HFF-Myc (cell line): ENCODE results near the gene SCN5A.

Source experiments
- DNase-seq: peaks from one replicate; pipeline ENCODE4 v3.0.0-alpha.2; 2011; ENCODE audit warnings: low read depth; ENCODE audit errors: extremely low read depth
- H3K4me3 ChIP-seq: replicated peaks from 2 replicates; pipeline ENCODE4 v1.5.1; 2011; ENCODE audit warnings: low read depth, mild to moderate bottlenecking, control low read depth, low read length
- TF ChIP-seq, protein P1 (sequence below): IDR thresholded peaks from 2 replicates; pipeline ENCODE4 v1.5.1; 2012; ENCODE audit warnings: mild to moderate bottlenecking, low read depth, low read length, control low read depth; ENCODE audit errors: missing control alignments

SCN5A gene

DNA sequence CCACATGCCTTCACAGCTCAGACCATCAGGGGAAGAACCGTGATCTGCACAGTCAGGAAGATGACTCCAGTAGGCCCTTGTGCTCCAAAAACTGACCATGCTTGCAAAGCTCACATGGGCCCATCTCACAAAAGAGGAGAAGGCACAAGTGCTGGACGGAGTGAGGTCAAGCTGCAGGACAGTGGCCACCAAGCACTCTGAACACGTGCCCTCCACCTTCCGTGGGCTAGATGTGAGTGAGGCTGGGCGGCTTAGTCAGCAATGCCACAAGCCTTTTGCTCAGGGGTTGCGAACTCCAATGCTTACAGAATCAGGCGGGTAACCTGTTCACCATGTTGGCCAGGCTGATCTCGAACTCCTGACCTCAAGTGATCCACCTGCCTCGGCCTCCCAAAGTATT is 70.9 kb downstream of the SCN5A start:
- H3K4me3 ChIP-seq = no peak overlapping the region
- DNase-seq = no peak
- TF ChIP-seq, protein P1, sequence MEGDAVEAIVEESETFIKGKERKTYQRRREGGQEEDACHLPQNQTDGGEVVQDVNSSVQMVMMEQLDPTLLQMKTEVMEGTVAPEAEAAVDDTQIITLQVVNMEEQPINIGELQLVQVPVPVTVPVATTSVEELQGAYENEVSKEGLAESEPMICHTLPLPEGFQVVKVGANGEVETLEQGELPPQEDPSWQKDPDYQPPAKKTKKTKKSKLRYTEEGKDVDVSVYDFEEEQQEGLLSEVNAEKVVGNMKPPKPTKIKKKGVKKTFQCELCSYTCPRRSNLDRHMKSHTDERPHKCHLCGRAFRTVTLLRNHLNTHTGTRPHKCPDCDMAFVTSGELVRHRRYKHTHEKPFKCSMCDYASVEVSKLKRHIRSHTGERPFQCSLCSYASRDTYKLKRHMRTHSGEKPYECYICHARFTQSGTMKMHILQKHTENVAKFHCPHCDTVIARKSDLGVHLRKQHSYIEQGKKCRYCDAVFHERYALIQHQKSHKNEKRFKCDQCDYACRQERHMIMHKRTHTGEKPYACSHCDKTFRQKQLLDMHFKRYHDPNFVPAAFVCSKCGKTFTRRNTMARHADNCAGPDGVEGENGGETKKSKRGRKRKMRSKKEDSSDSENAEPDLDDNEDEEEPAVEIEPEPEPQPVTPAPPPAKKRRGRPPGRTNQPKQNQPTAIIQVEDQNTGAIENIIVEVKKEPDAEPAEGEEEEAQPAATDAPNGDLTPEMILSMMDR = no peak

- TF ChIP-seq, protein P1 = no peak
- no peak for DNase-seq
- H3K4me3 ChIP-seq = no peak overlapping the region
Measured at GRCh38 chr3:38578081-38578475, 71.4 kb downstream of the SCN5A start.

DNA sequence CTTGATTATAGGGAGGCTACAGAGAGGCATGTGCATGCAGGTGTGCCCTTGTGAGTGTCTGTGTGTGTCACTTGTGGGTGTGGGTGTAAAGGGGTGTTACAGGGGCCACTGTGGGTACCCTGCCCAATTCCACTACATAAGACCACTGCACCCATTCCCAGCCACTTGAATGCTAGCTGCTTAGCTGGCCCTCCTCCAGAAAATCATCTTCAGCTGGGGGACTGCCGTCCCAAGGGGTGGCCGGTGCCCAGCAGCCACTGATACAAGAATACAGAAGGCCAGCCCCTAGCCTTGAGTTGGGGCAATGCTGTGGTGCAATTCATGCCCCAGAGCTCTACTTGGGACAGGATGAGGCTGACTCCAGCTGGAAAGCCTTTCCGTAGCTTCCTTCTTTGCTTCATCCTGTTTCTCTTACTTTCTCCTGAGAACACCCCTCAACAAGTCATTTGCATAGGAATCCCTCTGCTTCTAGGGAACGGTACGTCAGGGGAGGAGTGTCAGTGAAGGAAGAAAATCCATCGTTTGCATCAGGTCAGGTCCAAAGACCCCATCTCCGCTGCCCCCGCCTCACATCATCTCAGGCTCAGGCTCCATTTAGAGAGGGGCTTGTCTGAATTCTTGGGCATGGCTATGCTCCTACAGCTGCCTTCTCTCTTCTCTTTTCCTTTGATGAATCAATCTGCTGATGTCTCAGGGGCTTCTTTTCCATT is 72.0 kb downstream of the SCN5A start:
- H3K4me3 ChIP-seq = no peak overlapping the region
- TF ChIP-seq, protein P1 = no peak
- no peak for DNase-seq

DNA sequence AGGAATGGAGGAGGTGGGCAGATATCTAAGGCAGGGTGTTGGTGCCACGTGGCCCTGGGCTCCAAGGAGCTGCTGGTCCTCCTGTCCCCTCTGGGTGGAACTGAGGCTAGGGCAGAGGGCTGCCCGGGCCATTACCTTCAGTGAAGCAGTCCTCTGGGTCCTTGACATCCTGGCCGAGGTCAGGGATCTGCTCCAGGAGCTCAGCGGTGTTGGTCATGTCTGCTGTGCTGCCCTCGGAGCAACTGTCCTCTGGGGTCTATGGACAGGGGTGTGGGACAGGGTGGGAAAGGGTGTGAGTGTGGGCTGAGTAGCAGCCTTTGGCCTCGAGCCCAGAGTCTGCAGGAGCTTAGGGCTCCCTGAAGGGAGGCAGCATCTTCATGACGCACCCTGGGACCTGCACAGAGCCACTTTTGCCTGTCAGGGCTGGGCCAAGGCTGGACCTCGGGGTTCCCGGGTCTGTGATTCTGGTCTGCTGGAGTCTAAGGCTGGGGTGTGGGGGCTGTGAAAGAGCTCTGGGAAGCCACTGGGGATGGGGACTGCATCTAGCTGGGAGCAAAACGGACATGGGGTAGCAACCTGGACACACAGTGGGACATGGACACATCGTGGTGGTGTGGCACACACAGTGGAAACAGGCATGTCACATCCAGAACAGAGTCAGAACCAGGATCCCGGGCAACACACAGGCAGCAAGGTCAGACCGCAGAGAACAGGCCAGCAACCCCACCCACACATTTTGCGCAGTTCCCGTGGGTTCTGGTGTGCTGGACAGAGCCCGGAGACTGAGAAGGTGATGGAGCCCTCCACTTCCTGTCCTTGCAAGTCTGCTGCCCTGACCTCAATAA is 72.7 kb downstream of the SCN5A start:
- TF ChIP-seq, protein P1 = no peak
- no peak overlapping the region for H3K4me3 ChIP-seq
- DNase-seq = no peak

DNA sequence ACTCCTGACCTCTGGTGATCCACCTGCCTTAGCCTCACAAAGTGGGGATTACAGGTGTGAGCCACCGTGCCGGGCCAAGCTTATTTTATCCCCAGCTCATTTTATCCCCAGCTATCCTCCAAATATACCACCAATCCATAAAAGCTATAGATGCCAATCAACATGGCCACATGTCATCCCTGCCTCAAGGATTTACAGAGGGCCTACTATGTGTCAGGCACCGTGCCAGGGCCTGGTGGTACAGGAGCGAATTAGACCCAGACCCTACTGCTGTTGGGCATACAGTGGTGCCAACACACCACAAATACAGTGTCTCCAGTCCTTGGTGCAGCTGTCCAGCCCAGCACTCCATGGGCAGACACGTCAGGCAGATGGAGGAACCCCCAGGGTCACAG is 73.4 kb downstream of the SCN5A start:
- DNase-seq = no peak
- TF ChIP-seq, protein P1 = no peak

GRCh38 chr3:38575279-38575843 is 74.1 kb downstream of the SCN5A start:
- DNase-seq = no peak
- TF ChIP-seq, protein P1 = no peak
- H3K4me3 ChIP-seq = no peak overlapping the region

More for the DNA sequence above, 73.4 kb downstream of the SCN5A start:
- no peak overlapping the region for H3K4me3 ChIP-seq
